ENCODE results near the gene RPL38. TPM values are rescaled to one million over a fixed set of nuclear protein-coding genes. Genes with fewer than 3 reads are reported as not detected.

Gene RPL38
- total and polyA plus RNA-seq, 2 of the 4 experiments (the other 2 are of a cell fraction), result 111 to 527 TPM

DNA sequence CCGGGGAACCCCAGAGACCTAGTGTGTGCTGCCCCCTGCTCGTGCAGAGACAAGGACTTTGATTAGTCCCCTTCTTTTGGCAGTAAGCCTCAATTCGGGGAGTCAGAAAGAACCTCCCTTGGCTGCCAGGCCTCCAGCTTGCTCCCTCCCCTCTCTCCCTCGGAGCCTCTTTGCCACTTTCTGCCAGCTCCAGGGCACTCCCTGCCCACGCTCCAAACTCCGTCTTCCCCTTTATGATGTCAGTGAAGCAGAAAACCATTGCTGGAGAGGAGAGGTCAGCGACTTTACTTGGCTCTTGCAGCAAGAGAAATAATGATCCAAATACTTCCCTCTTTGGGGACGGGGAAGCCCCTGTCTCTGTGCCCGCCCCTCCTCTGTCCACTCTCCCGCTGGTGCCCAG lies 38.0 kb downstream of the RPL38 start:
- dilution Hi-C loops (cut with HindIII; ENCODE audit: low sequenced_read_pairs, unreplicated experiment), result no loop called here

More for the DNA sequence above, 38.0 kb downstream of the RPL38 start:
- ATAC-seq (ENCODE audit: low read depth) (no peak), DNase-seq (no peak)
- Histone ChIP-seq H4K20me1 (ENCODE audit: insufficient read depth, low read length) (no peaks in the 10 kb centered on the region), H3K4me1 (ENCODE audit: control insufficient read depth, insufficient read depth, low read length) (no peaks in the 10 kb centered on the region), H4K91ac (ENCODE audit: insufficient read depth, low read depth, low read length) (no peak overlapping the region), H2BK120ac (ENCODE audit: low read depth, low read length) (no peak overlapping the region), H3K27me3 (ENCODE audit: control insufficient read depth, insufficient read depth, low read length) (no peaks in the 10 kb centered on the region), H3K9me1 (ENCODE audit: insufficient read depth, low read length) (no peaks in the 10 kb centered on the region), H4K5ac (ENCODE audit: low read depth, low read length) (no peak overlapping the region), H3K27ac (ENCODE audit: insufficient read depth, low read length) (no peak overlapping the region), H4K8ac (ENCODE audit: low read depth in 2 of 2, low read length in 2 of 2) (no peak overlapping the region), H3K23ac (ENCODE audit: low read depth, low read length) (no peak overlapping the region), H2AFZ (replicated peaks; ENCODE audit: low read length, poor library complexity) (no peak overlapping the region), H2AK5ac (ENCODE audit: low read depth, low read length) (no peak overlapping the region), H2BK20ac (ENCODE audit: low read depth, low read length) (no peak overlapping the region), H3K56ac (ENCODE audit: extremely low read depth, insufficient read depth, low read length) (no peak overlapping the region), H2BK15ac (ENCODE audit: low read depth, low read length) (no peak overlapping the region), H3K79me1 (ENCODE audit: low read depth in 1 of 2, low read length in 2 of 2) (no peaks in the 10 kb centered on the region), H3K4me2 (ENCODE audit: low read depth, low read length) (no peak overlapping the region), H2AK9ac (replicated peaks; ENCODE audit: low read depth, low read length, poor library complexity) (no peak overlapping the region), H3K4ac (ENCODE audit: low read depth, low read length) (no peak overlapping the region), H2BK5ac (ENCODE audit: low read depth, low read length, poor library complexity, severe bottlenecking) (no peak overlapping the region), H3K9me3 (ENCODE audit: control insufficient read depth, insufficient read depth, low read length) (no peaks in the 10 kb centered on the region), H3K4me3 (ENCODE audit: insufficient read depth, low read depth, low read length) (no peak overlapping the region), H3K14ac (replicated peaks; ENCODE audit: low read depth, low read length) (no peak overlapping the region), H3K18ac (ENCODE audit: low read depth, low read length) (no peak overlapping the region), H3K36me3 (ENCODE audit: control insufficient read depth, insufficient read depth, low read length) (no peaks in the 10 kb centered on the region), H3K9ac (ENCODE audit: low read depth, low read length) (no peak overlapping the region)
- ChIA-PET CTCF (no interaction called here), POLR2A (ENCODE audit: unreplicated experiment) (no interaction called here)
- intact Hi-C loops (cut with micrococcal nuclease) (no loop called here), in situ Hi-C loops (cut with MboI; ENCODE audit: low sequenced_read_pairs) (no loop called here)
- no CpG with 5 or more reads among the region's 10 CpGs for WGBS, 2 experiments (ENCODE audit: extremely low coverage in 2 of 2, insufficient read length in 1 of 2)
- BruUV-seq (replicated peaks), result no TSS peak
- TF ChIP-seq MAZ (IDR thresholded peaks at IDR 0.05; ENCODE audit: borderline replicate concordance, low read depth, low read length) (no peak), MAFK (IDR thresholded peaks at IDR 0.05; ENCODE audit: low read depth, low read length) (no peak), CEBPB (IDR thresholded peaks at IDR 0.05; ENCODE audit: low read depth, low read length) (no peak), CTCF (conservative IDR thresholded peaks at IDR 0.05; ENCODE audit: low read depth, low read length) (no peak), POLR2A (IDR thresholded peaks at IDR 0.05; ENCODE audit: low read depth, low read length) (no peak), BHLHE40 (IDR thresholded peaks at IDR 0.05; ENCODE audit: low read depth, low read length) (no peak), RCOR1 (IDR thresholded peaks at IDR 0.05; ENCODE audit: insufficient replicate concordance, low read length) (no peak), MXI1 (IDR thresholded peaks at IDR 0.05; ENCODE audit: borderline replicate concordance, low read depth, low read length) (no peak), CHD1 (IDR thresholded peaks at IDR 0.05; ENCODE audit: low read depth, low read length) (no peak), RAD21 (IDR thresholded peaks at IDR 0.05; ENCODE audit: low read length) (no peak), RFX5 (IDR thresholded peaks at IDR 0.05; ENCODE audit: low read depth, low read length) (no peak), NFE2L2 (IDR thresholded peaks at IDR 0.05; ENCODE audit: low read depth, low read length) (no peak), FOS (IDR thresholded peaks at IDR 0.05; ENCODE audit: low read depth, low read length) (no peak), SMC3 (IDR thresholded peaks at IDR 0.05; ENCODE audit: low read depth, low read length) (no peak)
- TF ChIP-seq, protein P1, sequence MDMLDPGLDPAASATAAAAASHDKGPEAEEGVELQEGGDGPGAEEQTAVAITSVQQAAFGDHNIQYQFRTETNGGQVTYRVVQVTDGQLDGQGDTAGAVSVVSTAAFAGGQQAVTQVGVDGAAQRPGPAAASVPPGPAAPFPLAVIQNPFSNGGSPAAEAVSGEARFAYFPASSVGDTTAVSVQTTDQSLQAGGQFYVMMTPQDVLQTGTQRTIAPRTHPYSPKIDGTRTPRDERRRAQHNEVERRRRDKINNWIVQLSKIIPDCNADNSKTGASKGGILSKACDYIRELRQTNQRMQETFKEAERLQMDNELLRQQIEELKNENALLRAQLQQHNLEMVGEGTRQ (IDR thresholded peaks at IDR 0.05; ENCODE audit: low read depth, low read length), result no peak
- TF ChIP-seq, protein P2, sequence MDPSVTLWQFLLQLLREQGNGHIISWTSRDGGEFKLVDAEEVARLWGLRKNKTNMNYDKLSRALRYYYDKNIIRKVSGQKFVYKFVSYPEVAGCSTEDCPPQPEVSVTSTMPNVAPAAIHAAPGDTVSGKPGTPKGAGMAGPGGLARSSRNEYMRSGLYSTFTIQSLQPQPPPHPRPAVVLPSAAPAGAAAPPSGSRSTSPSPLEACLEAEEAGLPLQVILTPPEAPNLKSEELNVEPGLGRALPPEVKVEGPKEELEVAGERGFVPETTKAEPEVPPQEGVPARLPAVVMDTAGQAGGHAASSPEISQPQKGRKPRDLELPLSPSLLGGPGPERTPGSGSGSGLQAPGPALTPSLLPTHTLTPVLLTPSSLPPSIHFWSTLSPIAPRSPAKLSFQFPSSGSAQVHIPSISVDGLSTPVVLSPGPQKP (IDR thresholded peaks at IDR 0.05; ENCODE audit: borderline replicate concordance, low read depth, low read length), result no peak
